AML-193 (cell line): Measurements from ENCODE around the gene CSNK1G3.
"Not testable (repeated sequence)": the region's sequence is repeated elsewhere in the genome, so short reads cannot be mapped to it uniquely, and the experiment has no call there.

Experiments
- DNase-seq, 2 experiments: peaks; one replicate each; lab custom pipeline; 2025; lab: John Stamatoyannopoulos, UW

CSNK1G3 gene

DNA sequence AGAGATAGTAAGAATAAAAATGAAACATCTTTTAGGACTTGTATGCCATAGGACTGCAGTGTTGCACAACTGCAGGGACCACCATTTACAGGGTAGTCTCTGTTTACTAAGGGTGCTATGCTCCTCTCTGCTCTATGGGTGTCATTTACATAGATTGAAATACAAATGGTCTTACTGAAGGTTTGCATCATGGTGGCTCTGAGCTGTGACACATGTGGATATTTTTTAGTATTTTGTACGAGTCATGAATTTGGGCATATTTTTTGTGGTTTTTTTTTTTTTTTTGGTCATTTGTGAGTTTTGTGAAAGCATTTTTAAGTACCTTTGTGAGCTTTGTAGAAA lies 47.4 kb downstream of the CSNK1G3 start:
- DNase-seq, result no peak

DNA sequence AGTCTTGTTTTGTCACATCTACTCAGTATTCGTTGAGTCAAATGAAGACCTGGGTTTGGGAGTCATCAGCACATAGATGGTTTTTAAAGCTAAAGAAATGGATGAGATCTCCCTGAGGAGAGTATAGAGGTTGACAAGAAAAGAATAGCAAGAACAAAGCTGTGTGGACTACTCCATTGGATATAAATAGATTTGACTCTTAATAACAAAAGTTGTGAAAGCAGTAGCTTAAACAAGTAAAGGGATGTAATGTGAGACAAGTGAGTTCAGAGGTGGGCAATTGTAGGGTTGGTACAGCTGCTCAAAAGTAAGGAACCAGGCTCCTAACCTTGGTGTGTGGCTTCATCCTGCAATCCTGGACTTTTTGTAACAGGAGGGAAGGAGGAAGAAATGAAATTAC lies 49.3 kb downstream of the CSNK1G3 start:
- DNase-seq, result no peak

DNA sequence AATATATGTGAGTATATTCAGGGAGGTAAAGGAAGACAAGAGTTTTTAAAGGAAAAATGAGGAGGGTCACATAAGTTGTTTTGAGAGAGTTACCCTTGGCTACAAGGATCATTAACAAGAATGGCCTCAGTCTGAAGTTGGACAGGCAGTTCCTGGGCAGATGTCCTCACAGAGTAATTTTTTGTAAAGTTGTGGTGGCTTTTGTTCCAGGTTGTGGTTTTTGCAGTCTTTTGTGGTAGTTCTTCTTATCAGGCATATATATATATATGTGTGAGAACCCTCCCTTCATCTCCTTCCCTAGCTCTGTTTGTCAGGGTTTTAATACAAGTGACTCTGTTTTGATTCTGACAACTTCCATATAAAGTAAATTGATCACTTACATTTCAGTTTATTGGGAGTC lies 60.0 kb downstream of the CSNK1G3 start:
- no peak for DNase-seq

DNA sequence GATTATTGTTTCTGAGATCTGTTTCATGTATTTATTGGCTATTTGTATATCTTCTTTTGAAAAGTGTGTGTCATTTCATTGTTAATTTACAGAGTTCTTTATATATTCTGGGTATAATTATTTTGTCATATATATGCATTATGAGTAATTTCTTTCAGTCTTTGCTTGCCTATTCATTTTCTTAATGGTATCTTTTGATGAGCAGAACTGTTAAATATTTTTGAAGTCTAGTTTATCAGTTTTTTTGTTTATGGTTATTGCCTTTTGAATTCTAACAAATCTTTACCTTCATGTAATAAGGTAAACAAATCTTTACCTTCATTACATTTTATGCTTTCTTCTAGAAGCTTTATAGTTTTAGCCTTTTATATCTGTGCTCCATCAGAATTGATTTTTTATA lies 66.4 kb downstream of the CSNK1G3 start:
- DNase-seq, result no peak

DNA sequence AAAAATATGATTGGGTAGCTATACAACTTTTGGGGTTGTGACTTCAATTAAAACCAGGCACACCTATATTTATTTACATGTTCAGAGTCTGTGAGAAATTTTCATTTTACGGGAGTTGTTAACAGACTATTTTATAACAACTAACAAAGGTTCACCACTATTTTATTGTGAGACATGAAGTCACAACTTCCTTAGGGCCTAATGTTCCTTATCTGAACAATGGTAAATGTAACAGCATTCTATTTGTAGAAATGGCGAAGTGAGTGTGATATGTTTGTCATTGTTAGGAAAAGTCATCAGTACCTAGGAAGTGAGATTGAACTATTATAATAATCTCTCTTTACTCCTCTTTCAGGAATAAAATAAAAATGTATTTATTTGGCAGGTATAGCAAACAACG lies 67.4 kb downstream of the CSNK1G3 start:
- DNase-seq, result no peak

DNA sequence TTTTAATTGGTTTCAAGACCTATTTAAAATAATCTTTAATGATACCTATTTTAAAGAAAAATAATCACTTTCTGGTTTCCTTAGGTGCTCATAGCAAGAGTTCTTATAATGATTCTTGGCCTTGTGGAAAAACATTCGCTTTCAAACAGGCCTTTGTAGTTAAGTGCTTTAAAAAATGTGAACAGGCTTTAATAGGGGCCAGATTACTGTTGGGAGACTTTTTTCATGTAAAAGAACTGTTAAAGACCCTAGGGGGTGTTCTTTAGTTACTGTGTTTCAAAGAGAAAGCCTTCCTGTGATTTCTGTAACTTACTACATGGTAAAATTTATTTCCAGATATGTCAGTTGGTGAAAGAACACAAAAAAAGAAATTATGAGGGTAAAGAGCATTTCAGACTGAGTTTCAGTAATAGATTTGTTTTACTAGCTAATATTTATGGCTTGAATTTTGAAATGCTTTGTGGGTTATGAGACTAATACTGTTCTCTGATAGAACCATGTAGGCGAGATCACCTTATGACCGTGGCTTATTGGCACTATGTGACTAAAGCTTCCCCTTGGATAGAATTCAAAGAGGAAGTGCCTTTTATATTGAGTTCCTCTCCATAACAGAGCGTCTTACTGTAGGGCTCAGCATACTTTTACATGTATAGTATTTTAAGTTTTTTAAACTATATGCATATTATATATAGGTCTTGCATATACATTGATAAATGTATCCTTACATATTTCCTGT lies 70.7 kb downstream of the CSNK1G3 start:
- no peak for DNase-seq

DNA sequence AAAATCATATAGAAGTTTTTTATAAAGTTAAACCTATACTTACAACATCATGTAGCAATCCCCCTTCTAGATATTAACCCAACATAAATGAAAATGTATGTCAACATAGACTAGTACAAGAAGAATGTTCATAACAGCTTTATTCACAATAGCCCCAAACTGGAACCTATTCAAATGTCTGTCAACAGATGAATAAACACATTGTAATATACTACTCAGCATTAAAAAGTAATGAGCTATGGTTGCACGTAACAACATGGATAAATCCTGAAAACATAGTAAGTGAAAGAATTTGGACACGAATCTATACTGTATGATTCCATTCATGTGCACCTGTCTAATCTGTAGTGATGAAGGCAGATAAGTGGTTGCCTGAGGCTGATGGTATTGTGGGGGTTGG lies 73.9 kb downstream of the CSNK1G3 start:
- DNase-seq, result no peak

DNA sequence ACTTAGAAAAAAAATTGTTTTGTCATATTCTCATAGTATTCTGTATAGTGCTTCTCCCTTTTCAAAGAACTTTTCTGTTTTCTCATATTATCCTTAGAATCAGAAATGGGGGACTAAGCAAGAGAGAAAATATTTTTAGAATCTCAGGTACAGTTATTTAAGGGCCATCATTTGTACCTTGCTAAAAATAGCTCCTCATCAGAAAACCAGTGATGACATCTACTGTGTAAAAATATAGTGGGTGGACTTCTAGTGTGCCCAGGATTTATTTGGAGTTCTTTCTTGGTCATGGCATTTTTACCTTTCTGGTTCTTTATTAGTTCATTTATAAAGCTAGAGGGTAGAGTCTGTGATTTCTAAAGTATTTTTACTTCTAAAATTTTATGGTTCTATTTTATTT lies 82.5 kb downstream of the CSNK1G3 start:
- DNase-seq, result no peak

DNA sequence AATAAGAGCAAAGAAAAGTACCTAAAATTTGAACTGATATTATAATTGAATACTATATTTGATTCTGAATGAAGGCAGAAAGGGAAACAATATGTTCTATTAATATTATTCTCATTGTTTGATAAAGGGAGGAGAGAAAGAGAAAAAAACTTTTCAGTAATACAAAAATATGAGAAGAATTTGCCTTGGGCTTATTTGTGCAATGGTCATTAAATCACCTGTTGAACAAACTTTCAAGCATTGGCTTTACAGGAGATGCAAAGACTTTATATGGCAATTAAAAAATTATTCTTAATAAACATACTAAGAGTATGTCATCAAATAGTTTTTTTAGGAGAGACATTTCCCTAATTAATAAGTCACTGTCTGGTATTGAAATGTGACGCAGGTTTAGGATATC lies 85.0 kb downstream of the CSNK1G3 start:
- no peak for DNase-seq

DNA sequence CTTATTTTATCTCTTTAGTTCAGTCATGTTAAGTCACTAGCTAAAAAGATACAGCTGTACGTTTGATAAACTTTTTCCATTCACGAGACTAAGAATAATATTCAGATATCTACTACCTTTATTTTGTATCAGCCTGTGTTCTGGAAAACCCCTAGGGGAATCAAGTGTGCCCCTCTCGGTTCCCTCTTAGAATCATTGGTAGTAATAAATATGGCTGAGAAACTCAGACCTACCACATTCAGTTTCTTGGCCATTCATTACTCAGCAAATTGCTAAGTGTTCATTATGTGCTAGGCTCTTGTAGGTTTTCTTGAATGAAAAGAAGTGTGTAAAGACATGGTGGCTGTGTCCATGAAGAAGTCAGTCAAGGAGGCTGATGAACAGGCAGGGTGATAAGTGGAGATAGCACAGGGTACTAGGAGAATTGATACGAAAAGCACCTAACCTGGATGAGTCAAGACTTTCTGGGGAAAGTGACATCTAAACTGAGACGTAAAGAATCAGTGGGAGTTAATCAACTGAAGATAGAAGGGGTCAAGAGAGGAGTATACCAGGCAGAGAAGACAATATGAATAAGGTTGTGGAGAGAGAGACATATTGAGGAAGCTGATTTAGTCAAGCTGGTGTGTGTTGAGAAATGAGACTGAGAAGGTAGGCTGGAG lies 86.2 kb downstream of the CSNK1G3 start:
- no peak for DNase-seq

DNA sequence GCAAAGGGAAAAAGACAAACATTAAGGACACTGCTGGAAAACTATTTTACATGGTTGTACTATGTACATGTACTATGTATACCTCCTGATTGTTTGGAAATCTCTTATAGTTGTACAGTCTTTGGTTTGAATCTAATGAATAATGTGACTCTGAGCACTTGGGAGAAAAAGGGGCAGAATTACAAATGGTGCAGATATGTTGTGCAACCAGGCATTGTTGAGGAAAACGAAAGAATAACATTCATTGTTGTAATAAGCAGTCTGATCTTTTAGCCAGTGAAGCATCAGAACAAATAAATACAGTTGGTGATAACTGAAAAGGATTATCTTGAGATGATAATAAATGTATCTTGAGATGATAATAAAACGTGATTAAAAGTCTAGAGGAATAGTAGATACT lies 87.2 kb downstream of the CSNK1G3 start:
- no peak for DNase-seq

DNA sequence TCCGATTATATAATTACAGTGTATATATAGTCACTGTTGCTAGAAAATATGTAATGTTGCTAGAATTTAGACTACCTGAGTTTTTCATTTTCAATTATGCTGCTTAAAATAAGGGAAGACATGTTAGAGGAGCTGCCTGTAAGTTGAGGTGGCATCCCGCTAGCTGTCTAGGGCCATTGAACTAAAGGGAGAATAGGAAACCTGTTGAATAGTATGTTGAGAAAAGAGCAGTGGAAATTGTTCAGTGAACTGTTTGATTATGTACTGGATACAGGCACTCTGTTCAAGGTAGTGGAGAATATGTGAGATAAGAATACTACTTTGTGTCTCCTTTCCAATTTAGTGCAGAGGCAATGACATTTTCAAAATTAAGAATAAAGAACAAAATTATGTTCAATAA lies 89.6 kb downstream of the CSNK1G3 start:
- DNase-seq, result no peak

DNA sequence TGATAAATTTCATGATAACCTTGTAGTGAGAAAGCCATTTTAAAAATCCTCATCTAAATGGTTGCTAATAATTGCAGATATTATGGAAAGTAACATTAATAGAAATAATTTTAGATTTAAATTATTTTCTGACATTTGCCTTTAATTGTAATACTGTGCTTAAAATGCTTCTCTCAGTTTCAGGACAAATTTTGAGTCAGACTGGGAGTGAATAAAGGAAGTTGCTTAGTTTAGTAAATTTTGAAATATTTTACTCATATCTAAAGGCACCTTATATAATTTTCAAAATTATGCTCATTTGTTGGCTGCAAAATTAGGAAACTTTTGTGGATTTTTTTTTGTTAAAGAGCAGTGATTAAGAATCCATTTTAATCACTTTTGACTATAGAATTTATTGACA lies 93.8 kb downstream of the CSNK1G3 start:
- no peak for DNase-seq

DNA sequence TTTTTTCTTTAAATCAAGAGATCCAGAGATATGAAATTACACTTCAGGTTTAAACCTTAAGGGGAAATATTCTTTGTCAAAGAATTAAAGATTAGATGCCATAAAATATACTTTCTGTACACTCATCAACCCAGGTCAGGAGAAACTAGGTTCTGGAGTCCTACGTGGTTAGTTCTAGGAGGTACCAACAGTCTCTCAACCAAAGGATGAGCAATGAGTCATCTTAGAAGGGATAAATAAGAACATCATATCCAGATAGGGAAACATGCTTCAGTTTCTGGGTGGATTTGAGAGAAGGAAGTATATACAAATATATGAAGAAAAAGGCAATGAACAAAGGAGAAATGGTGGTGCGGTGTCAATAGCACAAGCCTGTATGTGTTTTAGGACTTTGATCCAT lies 98.2 kb downstream of the CSNK1G3 start:
- no peak for DNase-seq

DNA sequence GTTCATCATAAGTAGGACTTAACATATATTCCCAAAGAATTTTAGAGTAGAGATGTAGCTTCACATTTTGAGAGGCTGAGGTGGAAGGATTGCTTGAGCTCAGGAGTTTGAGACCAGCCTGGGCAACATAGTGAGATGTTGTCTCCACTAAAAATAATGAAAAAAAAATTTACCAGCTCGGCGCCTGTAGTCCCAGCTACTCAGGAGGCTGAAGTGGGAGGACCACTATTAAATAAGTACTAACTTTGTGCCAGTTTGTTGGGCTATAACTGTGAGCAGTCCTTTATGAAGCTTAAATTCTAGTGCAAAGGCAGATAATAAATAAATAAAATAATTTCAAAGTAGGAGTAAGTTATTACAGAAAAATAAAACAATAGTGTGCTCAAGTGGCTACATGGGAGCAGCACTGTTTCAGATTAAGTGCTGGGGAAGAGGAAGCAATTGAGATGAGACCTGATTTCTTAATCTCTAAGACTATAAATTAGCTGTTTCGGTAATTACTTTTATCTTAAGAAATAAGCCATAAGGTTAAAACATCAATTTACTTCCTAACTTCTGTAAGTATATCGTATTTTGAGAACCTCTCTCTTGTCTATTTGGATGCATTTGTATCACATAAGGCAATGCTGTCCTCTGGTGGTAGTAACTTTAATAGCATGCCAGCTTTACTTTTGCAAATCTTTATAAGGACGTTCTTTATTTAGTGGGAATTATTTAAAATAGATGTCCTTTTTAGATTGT lies 98.9 kb downstream of the CSNK1G3 start:
- DNase-seq, result peak; percentile 32 to 51

DNA sequence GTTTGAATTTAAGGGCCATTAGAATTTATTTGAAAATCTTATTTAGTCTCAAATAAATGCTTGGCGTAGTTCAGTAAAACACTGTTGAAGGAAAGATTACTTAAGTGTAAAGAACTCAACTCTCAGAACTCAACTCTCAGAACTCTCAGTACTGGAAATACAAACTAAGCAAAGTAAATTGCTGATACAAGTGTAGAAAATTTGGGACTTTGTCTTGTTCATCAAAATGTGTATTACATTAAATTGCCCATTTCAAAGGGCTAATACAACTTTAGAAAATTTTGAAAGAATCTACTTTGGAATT lies 99.4 kb downstream of the CSNK1G3 start:
- no peak for DNase-seq

DNA sequence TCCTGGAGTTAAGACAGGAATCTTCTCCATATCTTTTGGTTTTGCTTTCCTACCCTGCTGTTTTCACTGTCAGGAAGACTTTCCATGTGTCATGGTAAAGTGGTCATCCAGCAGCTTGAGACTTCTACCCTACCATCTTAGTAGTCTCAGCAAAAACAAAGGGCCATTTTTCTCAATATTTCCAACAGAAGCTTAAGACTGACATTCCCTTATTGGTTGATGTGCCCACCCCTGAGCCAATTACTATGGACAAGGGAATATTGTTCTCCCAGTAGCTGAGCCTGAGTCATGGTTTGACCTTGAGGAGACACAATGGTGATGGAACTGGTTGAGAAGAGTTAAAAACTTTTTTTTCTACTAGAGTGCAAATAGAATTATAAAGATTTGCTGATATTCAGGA lies 105.6 kb downstream of the CSNK1G3 start:
- no peak for DNase-seq

DNA sequence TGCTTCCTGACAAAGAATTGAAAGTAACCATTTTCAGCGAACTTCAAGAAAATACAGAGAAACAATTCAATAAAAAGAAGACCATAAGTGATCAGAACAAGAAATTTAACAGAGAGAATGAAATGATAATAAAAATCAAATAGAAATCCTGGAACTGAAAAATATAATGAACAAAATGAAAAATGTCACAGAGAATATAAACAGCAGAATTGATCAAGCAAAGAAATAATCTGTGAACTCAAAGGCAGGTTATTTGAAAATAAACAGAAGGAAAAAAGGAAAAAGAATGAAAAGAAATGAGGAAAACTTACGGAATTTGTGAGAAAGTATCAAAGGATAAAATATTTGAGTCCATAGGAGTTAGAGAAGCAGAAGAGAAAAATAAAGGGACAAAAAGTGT lies 114.1 kb downstream of the CSNK1G3 start:
- no peak for DNase-seq

DNA sequence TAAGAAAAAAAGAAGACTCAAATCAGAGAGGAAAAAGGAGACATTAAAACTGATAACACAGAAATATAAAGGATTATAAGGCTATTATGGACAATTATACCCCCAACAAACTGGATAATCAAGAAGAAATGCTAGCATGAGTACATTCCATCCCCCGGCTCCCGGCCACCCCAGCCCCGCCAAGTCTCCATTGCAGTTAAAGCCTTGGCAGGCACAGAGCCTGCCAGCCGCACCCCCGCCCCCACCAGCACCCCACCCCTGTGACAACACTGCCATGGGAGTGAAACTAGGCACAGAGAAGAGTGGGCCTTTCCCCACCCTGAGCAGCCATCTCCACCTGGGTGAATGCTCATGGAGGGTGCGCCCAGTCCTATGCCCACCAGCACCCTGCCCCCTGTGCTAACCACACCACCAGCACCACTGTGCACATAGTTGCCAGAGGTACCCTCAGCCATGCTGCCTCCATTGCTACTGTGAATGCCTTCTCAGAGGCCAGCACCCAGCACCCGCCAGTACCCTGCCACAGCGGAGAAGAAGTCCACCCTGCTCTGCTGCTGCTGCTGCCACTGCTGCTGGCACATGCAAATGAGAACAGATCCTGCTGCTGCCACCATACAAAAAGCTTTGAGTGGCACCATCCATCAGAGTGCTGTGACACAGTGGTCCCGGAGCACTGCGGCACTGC lies 117.0 kb downstream of the CSNK1G3 start:
- DNase-seq, result no peak

DNA sequence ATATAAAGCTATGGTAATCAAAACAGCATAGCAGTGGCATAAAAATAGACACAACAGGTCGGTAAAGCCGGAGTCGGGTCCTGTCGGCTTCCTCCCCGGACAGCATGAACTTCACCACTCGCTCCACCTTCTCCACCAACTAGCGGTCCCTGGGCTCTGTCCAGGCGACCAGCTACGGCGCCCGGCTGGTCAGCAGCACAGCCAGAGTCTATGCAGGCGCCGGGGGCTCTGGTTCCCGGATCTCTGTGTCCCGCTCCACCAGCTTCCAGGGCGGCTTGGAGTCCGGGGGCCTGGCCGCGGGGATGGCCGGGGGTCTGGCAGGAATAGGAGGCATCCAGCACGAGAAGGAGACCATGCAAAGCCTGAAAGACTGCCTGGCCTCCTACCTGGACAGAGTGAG lies 124.0 kb downstream of the CSNK1G3 start:
- DNase-seq, result no peak

DNA sequence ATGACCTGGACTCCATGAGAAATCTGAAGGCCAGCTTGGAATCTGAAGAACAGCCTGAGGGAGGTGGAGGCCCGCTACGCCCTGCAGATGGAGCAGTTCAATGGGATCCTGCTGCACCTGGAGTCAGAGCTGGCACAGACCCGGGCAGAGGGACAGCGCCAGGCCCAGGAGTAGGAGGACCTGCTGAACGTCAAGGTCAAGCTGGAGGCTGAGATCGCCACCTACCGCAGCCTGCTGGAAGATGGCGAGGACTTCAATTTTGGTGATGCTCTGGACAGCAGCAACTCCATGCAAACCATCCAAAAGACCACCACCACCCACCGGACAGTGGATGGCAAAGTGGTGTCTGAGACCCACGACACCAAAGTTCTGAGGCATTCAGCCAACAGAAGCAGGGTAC lies 125.1 kb downstream of the CSNK1G3 start:
- DNase-seq, result not testable (repeated sequence)

DNA sequence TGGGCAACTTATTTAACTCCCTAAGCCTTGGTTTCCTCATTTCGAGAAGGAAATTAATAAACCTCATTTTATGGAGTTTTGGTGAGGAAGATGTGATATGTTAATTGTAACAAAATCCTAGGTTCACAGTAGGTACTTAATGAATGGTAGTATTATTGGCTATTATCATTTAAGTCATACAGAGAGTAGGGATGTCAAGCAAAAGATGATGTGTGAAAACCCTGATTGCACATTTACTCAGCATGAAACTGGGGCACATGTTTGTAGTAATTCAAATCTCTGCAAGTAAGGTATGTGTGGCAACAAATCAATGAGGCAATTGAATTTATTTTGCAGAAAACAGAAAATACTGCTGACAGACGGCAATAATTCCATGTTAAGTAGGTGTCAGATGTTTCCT lies 127.3 kb downstream of the CSNK1G3 start:
- no peak for DNase-seq

DNA sequence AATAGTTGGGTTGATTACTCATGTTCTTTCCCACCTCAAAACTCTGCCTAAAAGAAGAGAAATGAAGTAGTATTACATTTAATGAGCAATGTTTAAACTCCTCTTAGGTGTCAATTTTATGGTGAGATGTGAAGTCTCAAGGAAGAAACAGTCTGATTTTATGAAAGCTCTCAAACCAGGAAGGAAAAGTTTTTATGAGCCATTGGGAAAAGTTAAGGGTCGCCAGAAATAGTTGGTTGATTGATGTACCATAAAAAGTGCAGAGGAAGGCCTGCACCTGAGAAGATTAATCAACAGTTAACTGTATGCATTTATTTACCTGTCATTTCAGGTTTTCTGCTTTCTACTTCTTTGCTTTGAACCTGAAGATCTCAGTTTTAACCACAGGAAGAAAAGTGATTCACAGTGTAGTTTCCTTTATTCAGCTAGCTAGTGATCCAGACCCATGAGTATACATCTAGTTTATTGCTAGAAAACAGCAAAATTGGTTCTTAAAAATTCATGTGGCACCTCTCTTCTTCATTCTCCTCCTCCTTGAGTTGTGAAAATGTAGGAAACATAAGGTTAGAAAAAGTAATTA lies 133.1 kb downstream of the CSNK1G3 start:
- DNase-seq, result no peak
